Ovary (tissue), 3 donors: ENCODE measurements around the gene ACVRL1.

Source experiments
- CTCF ChIP-seq, 3 donors: fragments of 450-650 bp in 2 of 3; fragments of 200-600 bp in 1 of 3; IDR thresholded peaks; one replicate each; pipeline versions ENCODE4 v1.5.1 to v1.8.0; 2016 to 2022; ENCODE audit warnings: antibody characterized with exemption in 3 of 3, mild to moderate bottlenecking in 1 of 3
- EP300 ChIP-seq: sonication (generic); formaldehyde crosslinking; IDR thresholded peaks from one replicate; pipeline ENCODE4 v1.6.1; 2017; ENCODE audit warnings: antibody characterized with exemption
- POLR2A ChIP-seq: fragments of 450-650 bp; IDR thresholded peaks from one replicate; pipeline ENCODE4 v1.6.1; 2017; ENCODE audit warnings: antibody characterized with exemption, mild to moderate bottlenecking, moderate library complexity
- donor health status: DM: no; HTN: no; CAD: no.

GRCh38 chr12:51941604-51942003, 34.3 kb downstream of the ACVRL1 start:
- TF ChIP-seq CTCF (IDR thresholded peaks at IDR 0.05) = no peak
- no peak for TF ChIP-seq POLR2A
- TF ChIP-seq EP300 = no peak
